Esophagus muscularis mucosa (tissue), 4 donors: ENCODE data around the gene FGD6.

Experiments used
- EP300 ChIP-seq: sonication (generic); formaldehyde crosslinking; IDR thresholded peaks from one replicate; pipeline ENCODE4 v1.6.1; 2017; ENCODE audit warnings: antibody characterized with exemption
- POLR2AphosphoS5 ChIP-seq, 2 donors: sonication (generic); formaldehyde crosslinking; IDR thresholded peaks; one replicate each; pipeline ENCODE4 v1.6.1; 2017; ENCODE audit warnings: antibody characterized with exemption in 2 of 2
- TF ChIP-seq, protein P1 (sequence below), 3 experiments: fragments of 200-600 bp in 2 of 3; fragments of 450-650 bp in 1 of 3; sonication (generic) in 2 of 3; IDR thresholded peaks; one replicate each; pipeline ENCODE4 v1.5.1; 2017 to 2019; ENCODE audit warnings: antibody characterized with exemption in 3 of 3, mild to moderate bottlenecking in 2 of 3, moderate library complexity in 1 of 3

- TF ChIP-seq, protein P1, sequence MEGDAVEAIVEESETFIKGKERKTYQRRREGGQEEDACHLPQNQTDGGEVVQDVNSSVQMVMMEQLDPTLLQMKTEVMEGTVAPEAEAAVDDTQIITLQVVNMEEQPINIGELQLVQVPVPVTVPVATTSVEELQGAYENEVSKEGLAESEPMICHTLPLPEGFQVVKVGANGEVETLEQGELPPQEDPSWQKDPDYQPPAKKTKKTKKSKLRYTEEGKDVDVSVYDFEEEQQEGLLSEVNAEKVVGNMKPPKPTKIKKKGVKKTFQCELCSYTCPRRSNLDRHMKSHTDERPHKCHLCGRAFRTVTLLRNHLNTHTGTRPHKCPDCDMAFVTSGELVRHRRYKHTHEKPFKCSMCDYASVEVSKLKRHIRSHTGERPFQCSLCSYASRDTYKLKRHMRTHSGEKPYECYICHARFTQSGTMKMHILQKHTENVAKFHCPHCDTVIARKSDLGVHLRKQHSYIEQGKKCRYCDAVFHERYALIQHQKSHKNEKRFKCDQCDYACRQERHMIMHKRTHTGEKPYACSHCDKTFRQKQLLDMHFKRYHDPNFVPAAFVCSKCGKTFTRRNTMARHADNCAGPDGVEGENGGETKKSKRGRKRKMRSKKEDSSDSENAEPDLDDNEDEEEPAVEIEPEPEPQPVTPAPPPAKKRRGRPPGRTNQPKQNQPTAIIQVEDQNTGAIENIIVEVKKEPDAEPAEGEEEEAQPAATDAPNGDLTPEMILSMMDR (IDR thresholded peaks at IDR 0.05), result no peak
- TF ChIP-seq POLR2AphosphoS5 (IDR thresholded peaks at IDR 0.05) (no peak), EP300 (no peak)
These were observed 112.3 kb downstream of the FGD6 start for GRCh38 chr12:95104919-95105452.
